Endothelial cell of umbilical vein (primary cell): ENCODE results near the gene STT3B. TPM values are rescaled to one million over a fixed set of nuclear protein-coding genes. Genes with fewer than 3 reads are reported as not detected.

Experiments used
- BruUV-seq: library from RNA; stranded (reverse); fragments of 400-500 nt; replicated peaks from 2 replicates; lab custom pipeline; 2021; lab: Mats Ljungman, UMichigan
- CTCF ChIA-PET: fragments of 300-600, 350-600 bp; sonication (Branson Sonifier 250); formaldehyde crosslinking; loops from one replicate; lab custom pipeline; 2021; ENCODE audit warnings: antibody characterized with exemption, inconsistent platforms; lab: Charles Lee
- POLR2A ChIA-PET: fragments of 300-600, 350-600 bp; sonication (Branson Sonifier 250); formaldehyde crosslinking; loops from one replicate; lab custom pipeline; 2021; ENCODE audit warnings: antibody characterized with exemption, inconsistent platforms; lab: Charles Lee
- DNase-seq: peaks from one replicate; pipeline ENCODE4 v3.0.0-alpha.2; 2011; ENCODE audit warnings: low read depth, low spot score
- FAIRE-seq: peaks from 2 replicates; lab custom pipeline; 2011; peaks lifted over from hg19 to GRCh38; lab: Jason Lieb, UNC
- H2AFZ ChIP-seq: 2 replicates; pipeline ENCODE4 v1.6.0; 2012; ENCODE audit warnings: low read depth, low read length, control low read depth, inconsistent platforms
- H3K27ac ChIP-seq: 2 replicates; pipeline ENCODE4 v1.5.1; 2011; ENCODE audit warnings: low read depth, mild to moderate bottlenecking, control low read depth, low read length, moderate library complexity; ENCODE audit not compliant: insufficient read depth
- H3K27me3 ChIP-seq, 2 experiments: 2 replicates each; pipeline versions ENCODE4 v1.6.0 to v1.6.1; 2011; ENCODE audit warnings: low read length in 2 of 2, mixed read lengths in 1 of 2; ENCODE audit not compliant: control insufficient read depth in 2 of 2, insufficient read depth in 2 of 2
- H3K36me3 ChIP-seq, 2 experiments: 2 replicates in 1 of 2; 3 replicates in 1 of 2; pipeline ENCODE4 v1.5.1; 2011; ENCODE audit warnings: low read length in 2 of 2, mild to moderate bottlenecking in 1 of 2, moderate library complexity in 1 of 2; ENCODE audit not compliant: control insufficient read depth in 2 of 2, insufficient read depth in 2 of 2; ENCODE audit errors: extremely low read depth in 1 of 2
- H3K4me1 ChIP-seq: 3 replicates; pipeline ENCODE4 v1.5.1; 2011; ENCODE audit warnings: mild to moderate bottlenecking, low read length; ENCODE audit not compliant: control insufficient read depth, insufficient read depth; ENCODE audit errors: extremely low read depth
- H3K4me2 ChIP-seq: 2 replicates; pipeline ENCODE4 v1.6.1; 2011; ENCODE audit warnings: low read length, control low read depth, mixed read lengths; ENCODE audit not compliant: insufficient read depth
- H3K4me3 ChIP-seq, 3 experiments: fragments of 200-600 bp in 1 of 3; sonication (generic), shearing (Covaris generic) in 1 of 3; replicated peaks in 1 of 3; 2 replicates each; pipeline ENCODE4 v1.5.1; 2011 to 2016; ENCODE audit warnings: control low read depth in 3 of 3, low read length in 3 of 3, mild to moderate bottlenecking in 2 of 3, inconsistent platforms in 1 of 3, low read depth in 1 of 3, moderate library complexity in 1 of 3; ENCODE audit not compliant: insufficient read depth in 1 of 3
- H3K79me2 ChIP-seq: 2 replicates; pipeline ENCODE4 v1.6.0; 2012; ENCODE audit warnings: low read length, inconsistent platforms; ENCODE audit not compliant: control insufficient read depth, insufficient read depth
- H3K9ac ChIP-seq: replicated peaks from 2 replicates; pipeline ENCODE3; 2011; ENCODE audit warnings: low read length, control low read depth; ENCODE audit not compliant: insufficient read depth; ENCODE audit errors: extremely low read depth
- H3K9me1 ChIP-seq: replicated peaks from 3 replicates; pipeline ENCODE4 v1.6.0; 2011; ENCODE audit warnings: mild to moderate bottlenecking, low read length; ENCODE audit not compliant: control insufficient read depth, insufficient read depth; ENCODE audit errors: extremely low read depth
- H3K9me3 ChIP-seq: replicated peaks from 2 replicates; pipeline ENCODE4 v1.5.1; 2012; ENCODE audit warnings: low read length, inconsistent platforms; ENCODE audit not compliant: control insufficient read depth, insufficient read depth
- H4K20me1 ChIP-seq: replicated peaks from 2 replicates; pipeline ENCODE3; 2011; ENCODE audit warnings: mild to moderate bottlenecking, low read length; ENCODE audit not compliant: control insufficient read depth, insufficient read depth; ENCODE audit errors: extremely low read depth
- FOS ChIP-seq: IDR thresholded peaks from 2 replicates; pipeline ENCODE4 v1.6.1; 2011; ENCODE audit warnings: mild to moderate bottlenecking, low read length, moderate library complexity, borderline replicate concordance; ENCODE audit not compliant: insufficient read depth
- GATA2 ChIP-seq: IDR thresholded peaks from 2 replicates; pipeline ENCODE4 v1.7.0; 2011; ENCODE audit warnings: low read depth, mild to moderate bottlenecking, moderate library complexity, mixed read lengths, low read length; ENCODE audit not compliant: insufficient read length, insufficient read depth
- JUN ChIP-seq: IDR thresholded peaks from 2 replicates; pipeline ENCODE4 v1.6.1; 2011; ENCODE audit warnings: borderline replicate concordance, low read depth; ENCODE audit not compliant: insufficient read length, insufficient read depth
- MYC ChIP-seq: IDR thresholded peaks from one replicate; pipeline ENCODE4 v1.6.1; 2011; ENCODE audit warnings: mild to moderate bottlenecking, low read depth, low read length
- POLR2AphosphoS5 ChIP-seq: IDR thresholded peaks from 2 replicates; pipeline ENCODE4 v1.6.1; 2012; ENCODE audit warnings: low read depth, mild to moderate bottlenecking, control low read depth, low read length, moderate library complexity; ENCODE audit not compliant: insufficient read depth
- dilution Hi-C: fragments of 300-500 bp; cut with MboI; formaldehyde crosslinking; loops from one replicate; pipeline ENCODE4 v1.15.0; 2019; ENCODE audit warnings: low sequenced_read_pairs; ENCODE audit not compliant: extremely low pct_ligation_motif_present
- intact Hi-C: fragments of 100-400 bp; cut with micrococcal nuclease; formaldehyde crosslinking; loops from one replicate; pipeline ENCODE4 v1.10.0; 2022
- polyA plus RNA-seq, 4 experiments: library from polyadenylated mRNA; depleted of rRNA in 3 of 4; stranded (reverse) in 3 of 4; unstranded in 1 of 4; fragments of >200 nt; gene quantifications; 2 replicates each; pipeline versions ENCODE4 v1.2.1 to v1.2.3, GENCODE V29; 2011 to 2012; ENCODE audit warnings: missing spikeins in 1 of 4
- total RNA-seq: library from RNA; stranded (reverse); gene quantifications from 2 replicates; pipeline ENCODE4 v1.2.3, GENCODE V29; 2021
- TF ChIP-seq, protein P1 (sequence below): IDR thresholded peaks from 2 replicates; pipeline ENCODE4 v1.6.1; 2011; ENCODE audit not compliant: insufficient read depth, insufficient read length
- TF ChIP-seq, protein P2 (sequence below), 2 donors: IDR thresholded peaks; 1 replicate in 1 of 2; 2 replicates in 1 of 2; pipeline ENCODE4 v1.5.1; 2011; ENCODE audit warnings: low read length in 2 of 2, mild to moderate bottlenecking in 2 of 2, moderate library complexity in 2 of 2, control low read depth in 1 of 2, inconsistent platforms in 1 of 2, low read depth in 1 of 2; ENCODE audit not compliant: insufficient read depth in 1 of 2; ENCODE audit errors: extremely low read depth in 1 of 2

Gene STT3B
- total and polyA plus RNA-seq, 2 donors (not counting 3 experiments of a cell fraction or from before 2014, with no cell fraction given), result 56.4 to 113 TPM

DNA sequence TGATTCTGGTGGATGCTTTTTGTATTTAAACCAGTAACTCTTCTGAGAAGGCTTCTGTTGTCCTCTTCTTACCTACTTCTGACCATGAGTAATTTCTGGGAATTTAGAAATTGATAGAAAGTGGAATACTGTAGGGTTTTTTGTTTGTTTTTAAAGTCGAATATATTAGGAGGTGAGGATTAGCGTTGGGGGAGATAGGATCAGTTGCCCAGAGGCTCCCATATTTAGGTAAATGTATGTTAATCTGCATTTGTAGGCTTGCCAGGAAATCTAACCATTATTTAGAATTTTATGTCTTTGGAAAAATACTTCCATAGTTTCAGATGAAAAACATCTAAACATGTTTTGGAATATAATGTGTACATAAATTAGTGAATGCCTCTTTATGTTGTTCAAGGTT is 6.1 kb downstream of the STT3B start:
- Histone ChIP-seq H4K20me1 (peaks cover 16% of the 10 kb centered on the region), H3K4me1 (peaks cover 11% of the 10 kb centered on the region), H3K27me3 (no peaks in the 10 kb centered on the region), H3K9me1 (no peaks in the 10 kb centered on the region), H3K4me2 (no peak overlapping the region), H3K27ac (no peak overlapping the region), H3K9me3 (no peaks in the 10 kb centered on the region), H3K36me3 (no peaks in the 10 kb centered on the region), H3K79me2 (peaks cover 98% of the 10 kb centered on the region), H3K9ac (no peak overlapping the region), H3K4me3 (no peak overlapping the region), H2AFZ (no peak overlapping the region)
- ChIA-PET CTCF (interaction anchor here (1.8 kb wide), 1 partner anchor 12 kb away, joined by 9 read pairs; no protein-coding TSS in a partner anchor), POLR2A (no interaction called here)
- TF ChIP-seq MYC, result no peak
- TF ChIP-seq POLR2AphosphoS5, result no peak
- TF ChIP-seq, protein P1, sequence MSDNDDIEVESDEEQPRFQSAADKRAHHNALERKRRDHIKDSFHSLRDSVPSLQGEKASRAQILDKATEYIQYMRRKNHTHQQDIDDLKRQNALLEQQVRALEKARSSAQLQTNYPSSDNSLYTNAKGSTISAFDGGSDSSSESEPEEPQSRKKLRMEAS, result no peak
- no peak for DNase-seq
- intact Hi-C loops, result no loop called here
- FAIRE-seq, result no peak
- dilution Hi-C loops, result no loop called here
- BruUV-seq, result no TSS peak

- Histone ChIP-seq H3K27ac (no peak overlapping the region), H3K9ac (no peak overlapping the region), H3K36me3 (no peaks in the 10 kb centered on the region), H3K4me3 (no peak overlapping the region), H3K4me2 (no peak overlapping the region), H3K9me1 (no peaks in the 10 kb centered on the region), H3K27me3 (no peaks in the 10 kb centered on the region), H2AFZ (no peak overlapping the region), H3K4me1 (peaks cover 8% of the 10 kb centered on the region), H3K79me2 (peaks cover 98% of the 10 kb centered on the region), H3K9me3 (no peaks in the 10 kb centered on the region), H4K20me1 (peaks cover 16% of the 10 kb centered on the region)
- FAIRE-seq (no peak), DNase-seq (no peak)
- no TSS peak for BruUV-seq
- dilution Hi-C loops, result no loop called here
- CTCF ChIA-PET, result interaction anchor here (0.8 to 1.8 kb wide), 2 partner anchors 11 to 229 kb away, joined by 3 to 9 read pairs; no protein-coding TSS in a partner anchor
- TF ChIP-seq GATA2 (no peak), MYC (no peak), JUN (no peak), POLR2AphosphoS5 (no peak), FOS (no peak)
- TF ChIP-seq, protein P2, sequence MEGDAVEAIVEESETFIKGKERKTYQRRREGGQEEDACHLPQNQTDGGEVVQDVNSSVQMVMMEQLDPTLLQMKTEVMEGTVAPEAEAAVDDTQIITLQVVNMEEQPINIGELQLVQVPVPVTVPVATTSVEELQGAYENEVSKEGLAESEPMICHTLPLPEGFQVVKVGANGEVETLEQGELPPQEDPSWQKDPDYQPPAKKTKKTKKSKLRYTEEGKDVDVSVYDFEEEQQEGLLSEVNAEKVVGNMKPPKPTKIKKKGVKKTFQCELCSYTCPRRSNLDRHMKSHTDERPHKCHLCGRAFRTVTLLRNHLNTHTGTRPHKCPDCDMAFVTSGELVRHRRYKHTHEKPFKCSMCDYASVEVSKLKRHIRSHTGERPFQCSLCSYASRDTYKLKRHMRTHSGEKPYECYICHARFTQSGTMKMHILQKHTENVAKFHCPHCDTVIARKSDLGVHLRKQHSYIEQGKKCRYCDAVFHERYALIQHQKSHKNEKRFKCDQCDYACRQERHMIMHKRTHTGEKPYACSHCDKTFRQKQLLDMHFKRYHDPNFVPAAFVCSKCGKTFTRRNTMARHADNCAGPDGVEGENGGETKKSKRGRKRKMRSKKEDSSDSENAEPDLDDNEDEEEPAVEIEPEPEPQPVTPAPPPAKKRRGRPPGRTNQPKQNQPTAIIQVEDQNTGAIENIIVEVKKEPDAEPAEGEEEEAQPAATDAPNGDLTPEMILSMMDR (IDR thresholded peaks at IDR 0.05; ENCODE audit: extremely low read depth in 1 of 2, insufficient read depth in 1 of 2, low read depth in 1 of 2, low read length in 2 of 2), result no peak
- TF ChIP-seq, protein P1, result no peak
- POLR2A ChIA-PET, result no interaction called here
- intact Hi-C loops, result no loop called here
Observed at GRCh38 chr3:31539275-31539674, 6.5 kb downstream of the STT3B start.
